PC-9 (cell line): ENCODE data around the gene SCLY. TPM values are rescaled to one million over a fixed set of nuclear protein-coding genes. Genes with fewer than 3 reads are reported as not detected.
"Not testable (repeated sequence)": the region's sequence is repeated elsewhere in the genome, so short reads cannot be mapped to it uniquely, and the experiment has no call there.

Source experiments
- BruUV-seq: library from RNA; stranded (reverse); fragments of 400-500 nt; replicated peaks from 2 replicates; lab custom pipeline; 2021; lab: Mats Ljungman, UMichigan
- CTCF ChIA-PET: fragments of 300-600 bp; sonication (Branson Sonifier 250); formaldehyde crosslinking; loops from one replicate; lab custom pipeline; 2022; ENCODE audit warnings: antibody characterized with exemption; lab: Charles Lee
- POLR2A ChIA-PET: fragments of 300-600 bp; sonication (Branson Sonifier 250); formaldehyde crosslinking; loops from one replicate; lab custom pipeline; 2022; ENCODE audit warnings: antibody characterized with exemption; ENCODE audit not compliant: unreplicated experiment; lab: Charles Lee
- DNase-seq, 2 experiments: peaks; one replicate each; pipeline versions ENCODE4 v3.0.0 to v3.0.0-alpha.2; 2015 to 2022; ENCODE audit warnings: mixed read lengths in 1 of 2
- H2AFZ ChIP-seq: fragments of 200-600 bp; sonication (generic); 2 replicates; pipeline ENCODE4 v1.8.1; 2017; ENCODE audit warnings: antibody characterized with exemption
- H3F3A ChIP-seq: fragments of 200-600 bp; sonication (generic); 2 replicates; pipeline ENCODE4 v1.8.1; 2017; ENCODE audit warnings: antibody characterized with exemption, mild to moderate bottlenecking, low read depth; ENCODE audit not compliant: insufficient read depth
- H3K27ac ChIP-seq: fragments of 200-600 bp; sonication (generic); 2 replicates; pipeline ENCODE4 v1.6.1; 2016; ENCODE audit warnings: mixed run types
- H3K27me3 ChIP-seq: fragments of 200-600 bp; sonication (generic); 2 replicates; pipeline ENCODE4 v1.6.1; 2016; ENCODE audit warnings: low read depth, mixed run types; ENCODE audit not compliant: insufficient read depth
- H3K36me3 ChIP-seq: fragments of 200-600 bp; sonication (generic); 2 replicates; pipeline ENCODE4 v1.6.1; 2016; ENCODE audit warnings: low read depth, mixed run types
- H3K4me1 ChIP-seq: fragments of 200-600 bp; sonication (generic); replicated peaks from 2 replicates; pipeline ENCODE4 v1.6.1; 2016; ENCODE audit warnings: mixed run types; ENCODE audit not compliant: insufficient read depth
- H3K4me2 ChIP-seq: fragments of 200-600 bp; sonication (generic); 2 replicates; pipeline ENCODE4 v1.6.1; 2017; ENCODE audit warnings: mixed run types
- H3K4me3 ChIP-seq: fragments of 200-600 bp; sonication (generic); 2 replicates; pipeline ENCODE4 v1.6.1; 2016; ENCODE audit warnings: mixed run types
- H3K79me2 ChIP-seq: fragments of 200-600 bp; sonication (generic); 2 replicates; pipeline ENCODE4 v1.6.1; 2017; ENCODE audit warnings: low read depth, mixed run types
- H3K9me2 ChIP-seq: fragments of 200-600 bp; sonication (generic); 2 replicates; pipeline ENCODE4 v1.8.1; 2017; ENCODE audit warnings: mild to moderate bottlenecking; ENCODE audit not compliant: insufficient read depth
- H3K9me3 ChIP-seq: fragments of 200-600 bp; sonication (generic); 2 replicates; pipeline ENCODE4 v1.8.1; 2016; ENCODE audit warnings: low read depth; ENCODE audit not compliant: insufficient read depth
- H4K20me1 ChIP-seq: fragments of 200-600 bp; sonication (generic); 2 replicates; pipeline ENCODE4 v1.8.1; 2017; ENCODE audit not compliant: insufficient read depth
- EZH2 ChIP-seq: fragments of 200-600 bp; sonication (generic); IDR thresholded peaks from 2 replicates; pipeline ENCODE4 v1.8.0; 2017; ENCODE audit warnings: antibody characterized with exemption, low read depth
- intact Hi-C: fragments of 100-400 bp; cut with micrococcal nuclease; formaldehyde crosslinking; loops from one replicate; pipeline ENCODE4 v1.10.0; 2022; ENCODE audit not compliant: unreplicated experiment
- total RNA-seq: library from RNA; stranded (reverse); gene quantifications from 2 replicates; pipeline ENCODE4 v1.2.3, GENCODE V29; 2021
- TF ChIP-seq, protein P1 (sequence below): fragments of 200-600 bp; sonication (generic); conservative IDR thresholded peaks from 2 replicates; pipeline ENCODE4 v1.6.1; 2017; ENCODE audit warnings: mixed run types, antibody characterized with exemption, mild to moderate bottlenecking, moderate library complexity

Gene SCLY
- total RNA-seq, 1 experiment from 2014 or later: 40.0 TPM

- no peaks in the 10 kb centered on the region for H3K79me2 ChIP-seq
- H3K9me3 ChIP-seq: no peaks in the 10 kb centered on the region
- no peaks in the 10 kb centered on the region for H3K27me3 ChIP-seq
- no peak overlapping the region for H3K4me2 ChIP-seq
- peaks cover 20% of the 10 kb centered on the region for H3K36me3 ChIP-seq
- ChIA-PET POLR2A (no interaction called here), CTCF (no interaction called here)
- H3K4me1 ChIP-seq: no peaks in the 10 kb centered on the region
- H3F3A ChIP-seq: peaks cover 5% of the 10 kb centered on the region; the same call in 1 of the 2 replicates
- BruUV-seq: no TSS peak
- intact Hi-C loops: no loop called here
- no peaks in the 10 kb centered on the region for H4K20me1 ChIP-seq
- TF ChIP-seq EZH2: no peak
- TF ChIP-seq, protein P1, sequence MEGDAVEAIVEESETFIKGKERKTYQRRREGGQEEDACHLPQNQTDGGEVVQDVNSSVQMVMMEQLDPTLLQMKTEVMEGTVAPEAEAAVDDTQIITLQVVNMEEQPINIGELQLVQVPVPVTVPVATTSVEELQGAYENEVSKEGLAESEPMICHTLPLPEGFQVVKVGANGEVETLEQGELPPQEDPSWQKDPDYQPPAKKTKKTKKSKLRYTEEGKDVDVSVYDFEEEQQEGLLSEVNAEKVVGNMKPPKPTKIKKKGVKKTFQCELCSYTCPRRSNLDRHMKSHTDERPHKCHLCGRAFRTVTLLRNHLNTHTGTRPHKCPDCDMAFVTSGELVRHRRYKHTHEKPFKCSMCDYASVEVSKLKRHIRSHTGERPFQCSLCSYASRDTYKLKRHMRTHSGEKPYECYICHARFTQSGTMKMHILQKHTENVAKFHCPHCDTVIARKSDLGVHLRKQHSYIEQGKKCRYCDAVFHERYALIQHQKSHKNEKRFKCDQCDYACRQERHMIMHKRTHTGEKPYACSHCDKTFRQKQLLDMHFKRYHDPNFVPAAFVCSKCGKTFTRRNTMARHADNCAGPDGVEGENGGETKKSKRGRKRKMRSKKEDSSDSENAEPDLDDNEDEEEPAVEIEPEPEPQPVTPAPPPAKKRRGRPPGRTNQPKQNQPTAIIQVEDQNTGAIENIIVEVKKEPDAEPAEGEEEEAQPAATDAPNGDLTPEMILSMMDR: no peak
- H2AFZ ChIP-seq: no peak overlapping the region
- no peak for DNase-seq
- H3K9me2 ChIP-seq: no peaks in the 10 kb centered on the region
- no peak overlapping the region for H3K27ac ChIP-seq
- no peak overlapping the region for H3K4me3 ChIP-seq
Measured at GRCh38 chr2:238030422-238031155, 30.2 kb upstream of the SCLY start.

GRCh38 chr2:238031751-238032150 lies 29.1 kb upstream of the SCLY start:
- POLR2A ChIA-PET: no interaction called here
- Histone ChIP-seq H3K4me1 (no peaks in the 10 kb centered on the region), H3K9me3 (no peaks in the 10 kb centered on the region), H2AFZ (no peak overlapping the region), H3K27ac (no peak overlapping the region), H3K4me2 (no peak overlapping the region), H3K9me2 (no peaks in the 10 kb centered on the region), H3K36me3 (peaks cover 31% of the 10 kb centered on the region), H3F3A (peaks cover 5% of the 10 kb centered on the region; the same call in 1 of the 2 replicates), H3K79me2 (no peaks in the 10 kb centered on the region), H3K4me3 (no peak overlapping the region), H3K27me3 (no peaks in the 10 kb centered on the region), H4K20me1 (no peaks in the 10 kb centered on the region)
- CTCF ChIA-PET: no interaction called here
- intact Hi-C loops: no loop called here
- DNase-seq: no peak
- TF ChIP-seq, protein P1: no peak
- no peak for TF ChIP-seq EZH2
- BruUV-seq: no TSS peak

GRCh38 chr2:238032755-238033337 lies 28.0 kb upstream of the SCLY start:
- no peak for TF ChIP-seq EZH2
- TF ChIP-seq, protein P1: no peak
- H3F3A ChIP-seq: peaks cover 5% of the 10 kb centered on the region; the same call in 1 of the 2 replicates

DNA sequence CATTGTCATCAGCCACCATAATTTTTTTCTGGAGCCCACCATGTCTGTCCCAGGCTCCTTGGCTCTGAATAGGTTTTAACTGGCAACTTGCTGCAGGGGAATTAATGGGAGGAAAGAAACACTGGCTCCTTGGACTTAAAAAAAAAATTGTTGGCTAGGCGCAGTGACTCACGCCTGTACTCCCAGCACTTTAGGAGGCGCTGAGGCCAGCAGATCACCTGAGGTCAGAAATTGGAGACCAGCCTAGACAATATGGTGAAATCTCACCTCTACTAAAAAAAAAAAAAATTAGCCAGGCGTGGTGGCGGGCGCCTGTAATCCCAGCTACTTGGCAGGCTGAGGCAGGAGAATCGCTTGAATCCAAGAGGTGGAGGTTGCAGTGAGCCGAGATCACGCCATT lies 26.8 kb upstream of the SCLY start:
- CTCF ChIA-PET: not testable (repeated sequence)

More at GRCh38 chr2:238032755-238033337, 28.0 kb upstream of the SCLY start:
- Histone ChIP-seq H3K79me2 (no peaks in the 10 kb centered on the region), H2AFZ (no peak overlapping the region), H3K36me3 (peaks cover 33% of the 10 kb centered on the region), H3K4me1 (no peaks in the 10 kb centered on the region), H3K9me2 (no peaks in the 10 kb centered on the region), H3K27me3 (no peaks in the 10 kb centered on the region), H3K4me2 (no peak overlapping the region), H3K27ac (no peak overlapping the region), H4K20me1 (no peaks in the 10 kb centered on the region), H3K9me3 (no peaks in the 10 kb centered on the region), H3K4me3 (no peak overlapping the region)
- ChIA-PET CTCF (no interaction called here), POLR2A (no interaction called here)
- no TSS peak for BruUV-seq
- DNase-seq: no peak
- intact Hi-C loops: no loop called here

More for the DNA sequence above, 26.8 kb upstream of the SCLY start:
- H3K36me3 ChIP-seq: peaks cover 29% of the 10 kb centered on the region
- POLR2A ChIA-PET: interaction anchor here (0.6 kb wide), 1 partner anchor 181 kb away, joined by 6 read pairs; no protein-coding TSS in a partner anchor
- H3K4me2 ChIP-seq, intact Hi-C loops, H3K27me3 ChIP-seq, H2AFZ ChIP-seq, DNase-seq, H3K9me2 ChIP-seq, H3K4me1 ChIP-seq, H3K4me3 ChIP-seq, H3K79me2 ChIP-seq, H4K20me1 ChIP-seq, H3K27ac ChIP-seq, H3K9me3 ChIP-seq, H3F3A ChIP-seq: not testable (repeated sequence)
- BruUV-seq: TSS peak; percentile 8
